SU-DHL-6 (cell line): ENCODE data around the gene MEF2D.

Source experiments
- H2AFZ ChIP-seq: fragments of 200-600 bp; sonication (generic); 2 replicates; pipeline ENCODE4 v1.6.1; 2014; ENCODE audit warnings: low read depth, mild to moderate bottlenecking, moderate library complexity, mixed read lengths, antibody characterized with exemption, low read length; ENCODE audit not compliant: severe bottlenecking
- H3F3A ChIP-seq: fragments of 200-600 bp; shearing (Covaris generic); 2 replicates; pipeline ENCODE4 v1.6.0; 2016; ENCODE audit warnings: antibody characterized with exemption, mild to moderate bottlenecking; ENCODE audit not compliant: insufficient read depth
- H3K27ac ChIP-seq: fragments of 200-600 bp; sonication (generic); 2 replicates; pipeline ENCODE4 v1.5.1; 2016; ENCODE audit warnings: low read depth, mild to moderate bottlenecking, low read length, moderate library complexity, mixed read lengths
- H3K27me3 ChIP-seq: fragments of 200-600 bp; sonication (generic), shearing (Covaris generic); 2 replicates; pipeline ENCODE4 v1.6.0; 2014; ENCODE audit warnings: mild to moderate bottlenecking, low read length
- H3K36me3 ChIP-seq: fragments of 200-600 bp; sonication (generic); 2 replicates; pipeline ENCODE4 v1.6.1; 2014; ENCODE audit warnings: mild to moderate bottlenecking, low read length, mixed read lengths
- H3K4me2 ChIP-seq: fragments of 300-600, 200-600 bp; shearing (Covaris generic), sonication (generic); 2 replicates; pipeline ENCODE4 v1.6.0; 2014; ENCODE audit warnings: low read length, low read depth, mild to moderate bottlenecking; ENCODE audit not compliant: poor library complexity, severe bottlenecking
- H3K4me3 ChIP-seq: fragments of 200-600 bp; sonication (generic); 2 replicates; pipeline ENCODE4 v1.5.1; 2014; ENCODE audit warnings: antibody characterized with exemption, low read length, mild to moderate bottlenecking, mixed read lengths; ENCODE audit not compliant: insufficient read depth, poor library complexity, severe bottlenecking
- H3K79me2 ChIP-seq: fragments of 200-600 bp; sonication (generic); 2 replicates; pipeline ENCODE4 v1.6.1; 2014; ENCODE audit warnings: mild to moderate bottlenecking, low read length, moderate library complexity; ENCODE audit not compliant: insufficient read depth
- H3K9ac ChIP-seq: fragments of 200-600 bp; sonication (generic); 2 replicates; pipeline ENCODE4 v1.7.0; 2014; ENCODE audit warnings: mild to moderate bottlenecking, low read length
- H3K9me2 ChIP-seq: fragments of 200-600 bp; sonication (generic); replicated peaks from 2 replicates; pipeline ENCODE4 v1.6.1; 2014; ENCODE audit warnings: low read length; ENCODE audit not compliant: insufficient read depth
- H3K9me3 ChIP-seq: fragments of 200-600 bp; sonication (generic); 2 replicates; pipeline ENCODE4 v1.6.1; 2014; ENCODE audit warnings: low read length, mixed read lengths; ENCODE audit not compliant: insufficient read depth
- H4K20me1 ChIP-seq: fragments of 200-600 bp; sonication (generic); 2 replicates; pipeline ENCODE4 v1.6.1; 2014; ENCODE audit warnings: low read depth, mild to moderate bottlenecking, antibody characterized with exemption, low read length, moderate library complexity, mixed read lengths
- EZH2phosphoT487 ChIP-seq: fragments of 200-600 bp; sonication (generic), shearing (Covaris generic); conservative IDR thresholded peaks from 2 replicates; pipeline ENCODE4 v1.6.1; 2018; ENCODE audit warnings: mild to moderate bottlenecking, antibody characterized with exemption, low read length, moderate library complexity, mixed read lengths
- TF ChIP-seq, protein P1 (sequence below): fragments of 200-600 bp; sonication (generic); IDR thresholded peaks from one replicate; pipeline ENCODE4 v1.5.1; 2017; ENCODE audit warnings: antibody characterized with exemption, mild to moderate bottlenecking, low read length, moderate library complexity; ENCODE audit not compliant: insufficient read depth, poor library complexity, severe bottlenecking

Gene MEF2D

DNA sequence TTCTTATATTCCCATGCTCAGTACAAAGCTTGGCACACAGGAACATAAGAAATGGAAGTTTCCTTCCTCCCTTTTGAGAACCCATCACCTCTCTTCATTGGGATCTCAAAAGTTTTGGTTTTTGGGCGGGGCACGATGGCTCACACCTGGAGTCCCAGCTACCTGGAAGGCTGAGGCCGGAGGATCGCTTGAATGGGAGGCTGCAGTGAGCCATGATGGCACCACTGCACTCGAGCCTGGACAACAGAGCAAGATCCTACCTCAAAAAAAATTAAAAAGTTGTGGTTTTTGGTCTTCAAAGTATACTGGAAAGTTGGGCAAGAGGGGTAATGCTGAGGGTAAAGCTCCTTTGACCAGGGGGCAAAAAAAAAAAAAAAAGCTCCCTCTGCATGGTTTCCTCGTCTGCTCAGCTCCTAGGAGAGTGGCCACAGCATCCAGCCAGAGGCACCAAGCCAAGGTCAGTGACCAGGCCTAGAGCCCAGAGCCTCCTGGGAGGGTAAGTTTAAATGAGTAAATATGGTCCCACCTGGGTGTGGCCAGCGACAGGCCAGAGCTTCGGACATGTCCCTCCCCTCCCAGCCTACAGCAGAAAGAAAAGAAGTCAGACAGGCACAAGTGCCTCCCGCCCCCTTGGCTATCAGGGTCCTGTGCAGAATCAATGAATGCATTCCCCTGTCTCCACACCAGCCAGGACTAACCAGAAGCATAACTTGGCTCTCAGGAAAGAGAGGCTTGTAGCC, 5.0 kb downstream of the MEF2D start:
- H3K36me3 ChIP-seq: no peaks in the 10 kb centered on the region
- H3K79me2 ChIP-seq: peaks cover 92% of the 10 kb centered on the region
- H3F3A ChIP-seq: peaks cover 59% of the 10 kb centered on the region
- peaks cover 4% of the 10 kb centered on the region; the same call in 1 of the 2 replicates for H4K20me1 ChIP-seq
- H2AFZ ChIP-seq: no peak overlapping the region
- no peaks in the 10 kb centered on the region for H3K9me2 ChIP-seq
- H3K9ac ChIP-seq: peak overlapping the region; percentile 98
- no peaks in the 10 kb centered on the region for H3K27me3 ChIP-seq
- no peaks in the 10 kb centered on the region for H3K9me3 ChIP-seq
- H3K4me2 ChIP-seq: peak overlapping the region; percentile 77
- TF ChIP-seq, protein P1, sequence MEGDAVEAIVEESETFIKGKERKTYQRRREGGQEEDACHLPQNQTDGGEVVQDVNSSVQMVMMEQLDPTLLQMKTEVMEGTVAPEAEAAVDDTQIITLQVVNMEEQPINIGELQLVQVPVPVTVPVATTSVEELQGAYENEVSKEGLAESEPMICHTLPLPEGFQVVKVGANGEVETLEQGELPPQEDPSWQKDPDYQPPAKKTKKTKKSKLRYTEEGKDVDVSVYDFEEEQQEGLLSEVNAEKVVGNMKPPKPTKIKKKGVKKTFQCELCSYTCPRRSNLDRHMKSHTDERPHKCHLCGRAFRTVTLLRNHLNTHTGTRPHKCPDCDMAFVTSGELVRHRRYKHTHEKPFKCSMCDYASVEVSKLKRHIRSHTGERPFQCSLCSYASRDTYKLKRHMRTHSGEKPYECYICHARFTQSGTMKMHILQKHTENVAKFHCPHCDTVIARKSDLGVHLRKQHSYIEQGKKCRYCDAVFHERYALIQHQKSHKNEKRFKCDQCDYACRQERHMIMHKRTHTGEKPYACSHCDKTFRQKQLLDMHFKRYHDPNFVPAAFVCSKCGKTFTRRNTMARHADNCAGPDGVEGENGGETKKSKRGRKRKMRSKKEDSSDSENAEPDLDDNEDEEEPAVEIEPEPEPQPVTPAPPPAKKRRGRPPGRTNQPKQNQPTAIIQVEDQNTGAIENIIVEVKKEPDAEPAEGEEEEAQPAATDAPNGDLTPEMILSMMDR: no peak
- no peak for TF ChIP-seq EZH2phosphoT487
- no peak overlapping the region for H3K4me3 ChIP-seq
- H3K27ac ChIP-seq: peak overlapping the region; percentile 98

DNA sequence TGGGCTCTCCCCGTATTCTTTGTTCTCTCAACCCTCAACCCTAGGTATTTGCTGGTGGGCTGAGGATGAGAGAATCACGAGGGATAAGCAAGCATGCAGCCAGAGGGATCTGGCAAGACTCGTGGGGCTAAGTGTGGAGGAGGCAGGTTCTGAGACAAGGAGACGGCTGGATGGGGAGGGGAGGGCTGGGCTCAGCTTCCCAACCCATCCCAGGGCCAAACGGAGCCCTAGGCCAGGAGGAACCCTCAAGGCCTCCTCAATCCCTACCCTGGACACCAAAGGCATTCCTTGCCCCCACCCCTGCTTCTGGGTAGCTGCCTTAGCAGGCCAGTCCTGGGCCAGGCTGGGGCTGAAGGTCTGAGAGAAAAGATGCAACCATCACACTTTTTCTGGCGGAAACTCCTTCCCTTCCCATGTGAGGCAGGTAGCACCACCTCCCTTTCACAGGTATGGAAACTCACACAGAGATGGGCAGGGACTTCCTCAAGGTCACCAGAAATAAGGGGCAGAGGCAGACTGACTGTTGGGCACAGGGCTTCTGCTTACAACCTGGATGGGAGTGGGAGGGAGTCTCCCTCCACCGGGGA, 6.2 kb downstream of the MEF2D start:
- Histone ChIP-seq H3K79me2 (peaks cover 92% of the 10 kb centered on the region), H3K27ac (peak overlapping the region; percentile 98), H3K9me2 (no peaks in the 10 kb centered on the region), H3K9me3 (no peaks in the 10 kb centered on the region), H3F3A (peaks cover 66% of the 10 kb centered on the region), H3K4me2 (peak overlapping the region; percentile 77), H3K27me3 (no peaks in the 10 kb centered on the region), H3K9ac (peak overlapping the region; percentile 66), H3K4me3 (no peak overlapping the region), H3K36me3 (no peaks in the 10 kb centered on the region), H4K20me1 (peaks cover 4% of the 10 kb centered on the region; the same call in 1 of the 2 replicates), H2AFZ (no peak overlapping the region)
- no peak for TF ChIP-seq EZH2phosphoT487

DNA sequence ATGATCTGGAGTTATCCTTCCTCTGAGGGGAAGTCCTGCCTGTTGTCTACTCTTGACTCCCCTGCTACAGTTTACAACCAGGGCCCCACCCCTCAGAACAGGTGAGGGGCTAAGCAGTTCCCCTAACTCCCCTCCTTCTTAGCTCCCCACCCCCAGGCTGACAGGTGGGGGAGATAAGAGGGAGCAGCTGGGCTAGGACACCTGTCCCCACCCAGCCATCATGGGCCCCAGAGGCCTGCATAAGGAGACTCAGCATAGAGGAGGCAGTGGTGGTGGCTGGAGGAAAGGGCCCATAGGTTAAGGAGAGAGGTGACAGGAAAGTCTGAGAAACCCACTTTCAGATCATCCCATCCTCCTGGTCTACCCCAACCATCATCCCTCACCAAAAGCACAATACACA, 6.8 kb downstream of the MEF2D start:
- Histone ChIP-seq H3K27ac (peak overlapping the region; percentile 98), H3F3A (peaks cover 66% of the 10 kb centered on the region), H4K20me1 (peaks cover 4% of the 10 kb centered on the region; the same call in 1 of the 2 replicates), H2AFZ (no peak overlapping the region), H3K4me2 (peak overlapping the region; percentile 77), H3K4me3 (no peak overlapping the region), H3K36me3 (no peaks in the 10 kb centered on the region), H3K27me3 (no peaks in the 10 kb centered on the region), H3K9ac (peak overlapping the region; percentile 66), H3K79me2 (peaks cover 92% of the 10 kb centered on the region), H3K9me2 (no peaks in the 10 kb centered on the region), H3K9me3 (no peaks in the 10 kb centered on the region)
- TF ChIP-seq, protein P1: no peak
- no peak for TF ChIP-seq EZH2phosphoT487

DNA sequence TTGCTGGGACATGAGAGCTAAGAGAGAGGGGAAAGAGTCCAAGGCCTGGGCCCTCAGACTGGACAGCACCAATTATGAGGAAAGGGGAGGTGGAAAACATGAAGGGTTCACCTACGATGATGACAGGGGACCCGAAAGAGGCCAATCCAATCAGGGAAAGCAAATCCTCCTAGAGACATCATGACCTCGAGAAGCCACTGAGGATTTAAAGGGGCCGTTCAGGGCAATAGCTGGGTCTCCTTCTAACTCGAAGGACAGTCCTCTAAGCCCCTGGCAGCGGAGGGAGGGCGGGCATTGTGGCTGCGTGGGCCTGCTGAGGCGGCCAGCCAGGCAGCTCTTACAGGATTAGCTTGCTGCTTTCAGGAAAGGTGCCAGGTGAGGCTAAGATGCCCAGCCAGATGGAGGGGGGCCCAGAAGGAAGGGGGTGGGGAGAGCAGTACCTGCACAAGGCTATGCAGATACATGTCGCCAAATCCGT, 7.4 kb downstream of the MEF2D start:
- Histone ChIP-seq H3K4me3 (peak overlapping the region; percentile 30), H3K9me3 (no peaks in the 10 kb centered on the region), H3K9ac (peak overlapping the region; percentile 66), H3K36me3 (no peaks in the 10 kb centered on the region), H3K27ac (peak overlapping the region; percentile 98), H2AFZ (no peak overlapping the region), H3K79me2 (peaks cover 92% of the 10 kb centered on the region), H3K4me2 (peak overlapping the region; percentile 77), H4K20me1 (peaks cover 4% of the 10 kb centered on the region; the same call in 1 of the 2 replicates), H3K9me2 (no peaks in the 10 kb centered on the region), H3K27me3 (no peaks in the 10 kb centered on the region), H3F3A (peaks cover 66% of the 10 kb centered on the region)
- TF ChIP-seq EZH2phosphoT487: no peak
- TF ChIP-seq, protein P1: no peak
